Breast epithelium (tissue), 4 donors: ENCODE measurements around the gene PKM. TPM values are rescaled to one million over a fixed set of nuclear protein-coding genes. Genes with fewer than 3 reads are reported as not detected.

Experiments used
- DNase-seq, 2 donors: peaks; one replicate each; pipeline ENCODE4 v3.0.0-alpha.2; 2019; ENCODE audit warnings: low spot score in 2 of 2
- H3K27ac ChIP-seq, 2 donors: fragments of 200-600 bp; sonication (generic) in 1 of 2; one replicate each; pipeline ENCODE4 v1.5.1; 2016 to 2019; ENCODE audit warnings: mild to moderate bottlenecking in 1 of 2
- H3K27me3 ChIP-seq, 2 donors: fragments of 200-600 bp; sonication (generic) in 1 of 2; one replicate each; pipeline versions ENCODE4 v1.5.1 to v1.6.0; 2017 to 2019; ENCODE audit warnings: control low read depth in 1 of 2, mild to moderate bottlenecking in 1 of 2
- H3K36me3 ChIP-seq: fragments of 200-600 bp; one replicate; pipeline ENCODE4 v1.5.1; 2019
- H3K4me1 ChIP-seq, 2 donors: fragments of 200-600 bp; sonication (generic); one replicate each; pipeline ENCODE4 v1.5.1; 2016 to 2019; ENCODE audit warnings: control low read depth in 1 of 2
- H3K4me3 ChIP-seq, 3 donors: fragments of 200-600 bp; sonication (generic); 1 replicate in 2 of 3; 2 replicates in 1 of 3; pipeline ENCODE4 v1.5.1; 2016 to 2019; ENCODE audit warnings: mild to moderate bottlenecking in 3 of 3, moderate library complexity in 2 of 3
- H3K9me3 ChIP-seq, 2 donors: fragments of 200-600 bp; sonication (generic) in 1 of 2; one replicate each; pipeline ENCODE4 v1.5.1; 2016 to 2019; ENCODE audit warnings: control low read depth in 1 of 2
- CTCF ChIP-seq, 3 donors: fragments of 450-650 bp; IDR thresholded peaks; one replicate each; pipeline ENCODE4 v1.5.1; 2016 to 2017; ENCODE audit warnings: antibody characterized with exemption in 3 of 3, mild to moderate bottlenecking in 3 of 3, moderate library complexity in 3 of 3
- POLR2A ChIP-seq: fragments of 450-650 bp; IDR thresholded peaks from one replicate; pipeline ENCODE4 v1.6.1; 2016; ENCODE audit warnings: antibody characterized with exemption, mild to moderate bottlenecking, moderate library complexity
- POLR2AphosphoS5 ChIP-seq, 3 donors: sonication (generic); formaldehyde crosslinking; IDR thresholded peaks; one replicate each; pipeline ENCODE4 v1.6.1; 2017; ENCODE audit warnings: antibody characterized with exemption in 3 of 3
- intact Hi-C: fragments of 100-400 bp; cut with DNase I; formaldehyde crosslinking; loops from one replicate; pipeline ENCODE4 v1.15.1; 2023; ENCODE audit warnings: low total_unique reads
- total RNA-seq, 3 donors: library from RNA; depleted of rRNA; stranded (reverse); fragments of >200 nt; gene quantifications; one replicate each; pipeline ENCODE4 v1.1.0, GENCODE V29; 2016

The PKM gene
- total RNA-seq, 3 donors from 2014 or later, result 212 to 476 (median 367) TPM

GRCh38 chr15:72202801-72203506, 28.0 kb downstream of the PKM start:
- intact Hi-C loops, result loop anchor here (10.0 kb wide), 1 partner anchor 72 kb away; the partner anchor contains the start of gene PARP6
- Histone ChIP-seq H3K27ac (peak overlapping the region; percentile 72 to 78), H3K4me1 (peaks cover 6 to 12% of the 10 kb centered on the region in 2 donors), H3K4me3 (no peak overlapping the region), H3K27me3 (no peaks in the 10 kb centered on the region), H3K36me3 (peaks cover 31% of the 10 kb centered on the region), H3K9me3 (no peaks in the 10 kb centered on the region)
- no peak for TF ChIP-seq CTCF (IDR thresholded peaks at IDR 0.05)
- TF ChIP-seq POLR2AphosphoS5 (IDR thresholded peaks at IDR 0.05), result no peak
- no peak for TF ChIP-seq POLR2A
- DNase-seq, result no peak

GRCh38 chr15:72202302-72202701, 28.7 kb downstream of the PKM start:
- H3K4me1 ChIP-seq, result peaks cover 6 to 12% of the 10 kb centered on the region in 2 donors
- H3K4me3 ChIP-seq, result no peak overlapping the region
- intact Hi-C loops, result loop anchor here (10.0 kb wide), 1 partner anchor 72 kb away; the partner anchor contains the start of gene PARP6
- no peak for TF ChIP-seq POLR2AphosphoS5 (IDR thresholded peaks at IDR 0.05)
- TF ChIP-seq POLR2A, result no peak
- TF ChIP-seq CTCF (IDR thresholded peaks at IDR 0.05), result no peak
- H3K36me3 ChIP-seq, result peaks cover 25% of the 10 kb centered on the region
- no peaks in the 10 kb centered on the region for H3K9me3 ChIP-seq
- DNase-seq, result no peak
- peak overlapping the region; percentile 72 to 78 for H3K27ac ChIP-seq
- H3K27me3 ChIP-seq, result no peaks in the 10 kb centered on the region

- intact Hi-C loops, result loop anchor here (10.0 kb wide), 1 partner anchor 73 kb away; the partner anchor contains the start of gene PARP6
- H3K36me3 ChIP-seq, result peaks cover 16% of the 10 kb centered on the region
- no peak for DNase-seq
- H3K27me3 ChIP-seq, result no peaks in the 10 kb centered on the region
- peak overlapping the region in 1 of 2 donors; percentile 63 for H3K27ac ChIP-seq
- H3K4me3 ChIP-seq, result no peak overlapping the region
- peaks cover 6 to 12% of the 10 kb centered on the region in 2 donors for H3K4me1 ChIP-seq
- H3K9me3 ChIP-seq, result no peaks in the 10 kb centered on the region
- TF ChIP-seq CTCF (IDR thresholded peaks at IDR 0.05) (no peak), POLR2A (no peak), POLR2AphosphoS5 (IDR thresholded peaks at IDR 0.05) (no peak)
Measured at GRCh38 chr15:72201391-72201921, 29.5 kb downstream of the PKM start.

- H3K36me3 ChIP-seq, result peaks cover 16% of the 10 kb centered on the region
- H3K27me3 ChIP-seq, result no peaks in the 10 kb centered on the region
- H3K27ac ChIP-seq, result peak overlapping the region; percentile 17 to 63
- peaks cover 6 to 12% of the 10 kb centered on the region in 2 donors for H3K4me1 ChIP-seq
- H3K9me3 ChIP-seq, result no peaks in the 10 kb centered on the region
- no peak for DNase-seq
- no peak overlapping the region for H3K4me3 ChIP-seq
- no peak for TF ChIP-seq POLR2AphosphoS5 (IDR thresholded peaks at IDR 0.05)
- no peak for TF ChIP-seq POLR2A
- TF ChIP-seq CTCF (IDR thresholded peaks at IDR 0.05), result no peak
- intact Hi-C loops, result loop anchor here (10.0 kb wide), 1 partner anchor 74 kb away; the partner anchor contains the start of gene PARP6
Measured at GRCh38 chr15:72200395-72201237, 30.4 kb downstream of the PKM start.
